ENCODE measurements around the gene COX5B.

GRCh38 chr2:97697252-97698235 lies 51.7 kb downstream of the COX5B start:
- no peak for TF ChIP-seq POLR2AphosphoS5 (IDR thresholded peaks at IDR 0.05; ENCODE audit: low read depth, low read length)
- TF ChIP-seq POLR2A (IDR thresholded peaks at IDR 0.05; ENCODE audit: low read depth, low read length) = no peak

All from GM12892 (cell line).